22Rv1 (cell line): ENCODE results near the gene MARCHF7.

Experiments used
- ZFX ChIP-seq: fragments of 450-650 bp; IDR thresholded peaks from 2 replicates; pipeline ENCODE4 v1.6.1; 2017; ENCODE audit warnings: antibody characterized with exemption, borderline replicate concordance
- TF ChIP-seq, protein P1 (sequence below): fragments of 450-650 bp; IDR thresholded peaks from 2 replicates; pipeline ENCODE4 v1.5.1; 2017; ENCODE audit warnings: mild to moderate bottlenecking

DNA sequence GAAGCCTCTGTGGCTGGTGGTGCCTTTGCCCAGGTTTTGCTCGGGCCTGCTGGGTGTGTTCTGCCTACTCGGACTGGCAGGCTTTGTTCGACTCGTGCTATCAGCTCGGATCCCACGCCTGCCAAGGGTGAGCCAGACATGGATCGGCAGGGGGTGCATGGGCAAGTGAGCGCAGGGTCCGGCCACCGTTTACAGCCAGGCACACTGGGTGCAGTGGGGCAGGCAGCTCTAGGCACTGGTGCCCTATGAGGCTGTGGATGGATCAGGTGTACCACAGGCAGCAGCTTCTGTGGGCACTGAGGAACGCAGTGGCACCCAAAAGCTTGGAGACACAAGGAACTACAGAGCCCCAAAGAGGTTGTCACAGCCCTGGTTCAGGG, 25.6 kb downstream of the MARCHF7 start:
- TF ChIP-seq ZFX, result no peak
- TF ChIP-seq, protein P1, sequence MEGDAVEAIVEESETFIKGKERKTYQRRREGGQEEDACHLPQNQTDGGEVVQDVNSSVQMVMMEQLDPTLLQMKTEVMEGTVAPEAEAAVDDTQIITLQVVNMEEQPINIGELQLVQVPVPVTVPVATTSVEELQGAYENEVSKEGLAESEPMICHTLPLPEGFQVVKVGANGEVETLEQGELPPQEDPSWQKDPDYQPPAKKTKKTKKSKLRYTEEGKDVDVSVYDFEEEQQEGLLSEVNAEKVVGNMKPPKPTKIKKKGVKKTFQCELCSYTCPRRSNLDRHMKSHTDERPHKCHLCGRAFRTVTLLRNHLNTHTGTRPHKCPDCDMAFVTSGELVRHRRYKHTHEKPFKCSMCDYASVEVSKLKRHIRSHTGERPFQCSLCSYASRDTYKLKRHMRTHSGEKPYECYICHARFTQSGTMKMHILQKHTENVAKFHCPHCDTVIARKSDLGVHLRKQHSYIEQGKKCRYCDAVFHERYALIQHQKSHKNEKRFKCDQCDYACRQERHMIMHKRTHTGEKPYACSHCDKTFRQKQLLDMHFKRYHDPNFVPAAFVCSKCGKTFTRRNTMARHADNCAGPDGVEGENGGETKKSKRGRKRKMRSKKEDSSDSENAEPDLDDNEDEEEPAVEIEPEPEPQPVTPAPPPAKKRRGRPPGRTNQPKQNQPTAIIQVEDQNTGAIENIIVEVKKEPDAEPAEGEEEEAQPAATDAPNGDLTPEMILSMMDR, result no peak
